ENCODE data around the gene STXBP3.
"Not testable (repeated sequence)": the region's sequence is repeated elsewhere in the genome, so short reads cannot be mapped to it uniquely, and the experiment has no call there.

The STXBP3 gene, protein sequence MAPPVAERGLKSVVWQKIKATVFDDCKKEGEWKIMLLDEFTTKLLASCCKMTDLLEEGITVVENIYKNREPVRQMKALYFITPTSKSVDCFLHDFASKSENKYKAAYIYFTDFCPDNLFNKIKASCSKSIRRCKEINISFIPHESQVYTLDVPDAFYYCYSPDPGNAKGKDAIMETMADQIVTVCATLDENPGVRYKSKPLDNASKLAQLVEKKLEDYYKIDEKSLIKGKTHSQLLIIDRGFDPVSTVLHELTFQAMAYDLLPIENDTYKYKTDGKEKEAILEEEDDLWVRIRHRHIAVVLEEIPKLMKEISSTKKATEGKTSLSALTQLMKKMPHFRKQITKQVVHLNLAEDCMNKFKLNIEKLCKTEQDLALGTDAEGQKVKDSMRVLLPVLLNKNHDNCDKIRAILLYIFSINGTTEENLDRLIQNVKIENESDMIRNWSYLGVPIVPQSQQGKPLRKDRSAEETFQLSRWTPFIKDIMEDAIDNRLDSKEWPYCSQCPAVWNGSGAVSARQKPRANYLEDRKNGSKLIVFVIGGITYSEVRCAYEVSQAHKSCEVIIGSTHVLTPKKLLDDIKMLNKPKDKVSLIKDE

DNA sequence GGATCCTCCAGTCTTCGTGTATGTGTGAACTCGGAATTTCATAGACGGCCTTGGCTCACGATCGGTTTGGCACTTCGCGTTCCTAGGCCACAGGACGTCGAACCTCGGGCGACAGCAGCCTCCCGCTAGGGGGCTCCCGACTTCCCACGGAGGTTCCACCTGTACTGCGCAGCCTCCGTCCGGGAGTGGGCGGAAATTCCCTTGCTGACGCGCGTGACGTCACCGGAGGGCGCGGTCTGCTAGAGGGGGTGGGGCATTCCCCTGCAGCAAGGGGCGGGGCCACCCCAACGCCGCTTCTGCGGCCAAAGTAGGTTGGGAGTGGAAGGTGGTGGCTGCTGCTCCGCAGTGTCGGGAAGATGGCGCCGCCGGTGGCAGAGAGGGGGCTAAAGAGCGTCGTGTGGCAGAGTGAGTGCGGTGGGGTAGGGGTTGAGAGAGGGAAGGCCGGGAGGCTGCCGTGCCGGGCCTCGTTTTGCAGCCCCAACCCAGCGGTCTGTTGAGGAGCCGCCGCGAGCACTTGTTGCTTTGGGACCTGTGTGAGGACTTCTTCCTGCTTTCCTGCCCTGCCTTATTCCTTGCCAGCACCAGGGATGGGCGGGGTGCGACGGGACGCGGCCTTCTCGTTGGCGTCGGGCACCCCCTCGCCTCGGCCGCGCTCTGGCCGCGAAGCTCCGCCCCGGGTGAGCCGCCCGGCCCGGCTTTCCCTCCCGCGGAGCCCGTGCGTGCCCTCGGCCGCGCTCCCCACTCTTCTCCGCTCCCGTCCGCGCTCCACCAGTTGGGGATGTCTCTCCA, at the start of gene STXBP3:
Gene STXBP3, plus strand, starts transcription at position 293 of the 789 bp plus-strand sequence. Its CDS starts 64 bp downstream, at position 357.
- in situ Hi-C loops (cut with MboI; ENCODE audit: low sequenced_read_pairs, unreplicated experiment): no loop called here
- TF ChIP-seq, protein P1, sequence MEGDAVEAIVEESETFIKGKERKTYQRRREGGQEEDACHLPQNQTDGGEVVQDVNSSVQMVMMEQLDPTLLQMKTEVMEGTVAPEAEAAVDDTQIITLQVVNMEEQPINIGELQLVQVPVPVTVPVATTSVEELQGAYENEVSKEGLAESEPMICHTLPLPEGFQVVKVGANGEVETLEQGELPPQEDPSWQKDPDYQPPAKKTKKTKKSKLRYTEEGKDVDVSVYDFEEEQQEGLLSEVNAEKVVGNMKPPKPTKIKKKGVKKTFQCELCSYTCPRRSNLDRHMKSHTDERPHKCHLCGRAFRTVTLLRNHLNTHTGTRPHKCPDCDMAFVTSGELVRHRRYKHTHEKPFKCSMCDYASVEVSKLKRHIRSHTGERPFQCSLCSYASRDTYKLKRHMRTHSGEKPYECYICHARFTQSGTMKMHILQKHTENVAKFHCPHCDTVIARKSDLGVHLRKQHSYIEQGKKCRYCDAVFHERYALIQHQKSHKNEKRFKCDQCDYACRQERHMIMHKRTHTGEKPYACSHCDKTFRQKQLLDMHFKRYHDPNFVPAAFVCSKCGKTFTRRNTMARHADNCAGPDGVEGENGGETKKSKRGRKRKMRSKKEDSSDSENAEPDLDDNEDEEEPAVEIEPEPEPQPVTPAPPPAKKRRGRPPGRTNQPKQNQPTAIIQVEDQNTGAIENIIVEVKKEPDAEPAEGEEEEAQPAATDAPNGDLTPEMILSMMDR (IDR thresholded peaks at IDR 0.05; ENCODE audit: borderline replicate concordance, control extremely low read depth, extremely low read depth, insufficient read depth, missing control alignments): peak; percentile 98
- peak; percentile 98 for DNase-seq (ENCODE audit: low spot score)

DNA sequence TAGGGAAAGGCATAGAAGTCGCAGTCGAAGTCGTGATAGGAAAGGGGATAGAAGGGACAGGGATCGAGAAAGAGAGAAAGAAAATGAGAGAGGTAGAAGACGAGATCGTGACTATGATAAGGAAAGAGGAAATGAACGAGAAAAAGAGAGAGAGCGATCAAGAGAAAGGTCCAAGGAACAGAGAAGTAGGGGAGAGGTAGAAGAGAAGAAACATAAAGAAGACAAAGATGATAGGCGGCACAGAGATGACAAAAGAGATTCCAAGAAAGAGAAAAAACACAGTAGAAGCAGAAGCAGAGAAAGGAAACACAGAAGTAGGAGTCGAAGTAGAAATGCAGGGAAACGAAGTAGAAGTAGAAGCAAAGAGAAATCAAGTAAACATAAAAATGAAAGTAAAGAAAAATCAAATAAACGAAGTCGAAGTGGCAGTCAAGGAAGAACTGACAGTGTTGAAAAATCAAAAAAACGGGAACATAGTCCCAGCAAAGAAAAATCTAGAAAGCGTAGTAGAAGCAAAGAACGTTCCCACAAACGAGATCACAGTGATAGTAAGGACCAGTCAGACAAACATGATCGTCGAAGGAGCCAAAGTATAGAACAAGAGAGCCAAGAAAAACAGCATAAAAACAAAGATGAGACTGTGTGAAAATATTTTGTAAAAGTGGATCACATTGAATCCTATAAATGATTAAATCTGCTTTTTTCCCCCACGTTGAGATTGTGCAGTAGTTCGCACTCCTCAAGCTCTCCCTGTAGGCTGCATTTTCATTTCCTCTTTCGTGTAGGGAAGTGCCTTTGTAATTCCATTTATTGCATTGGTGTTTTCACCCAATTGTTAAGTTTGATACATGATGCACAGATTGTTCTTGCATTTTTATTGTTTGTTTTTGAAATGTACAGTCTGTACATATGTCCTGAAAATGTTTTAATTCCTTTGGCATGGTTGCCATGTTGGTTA, 46.8 kb upstream of the STXBP3 start:
- no peak for DNase-seq (ENCODE audit: low spot score)
- in situ Hi-C loops (cut with MboI; ENCODE audit: low sequenced_read_pairs, unreplicated experiment): no loop called here
- TF ChIP-seq, protein P1 (IDR thresholded peaks at IDR 0.05; ENCODE audit: borderline replicate concordance, control extremely low read depth, extremely low read depth, insufficient read depth, missing control alignments): no peak

- TF ChIP-seq, protein P1 (IDR thresholded peaks at IDR 0.05; ENCODE audit: borderline replicate concordance, control extremely low read depth, extremely low read depth, insufficient read depth, missing control alignments): no peak
- in situ Hi-C loops (cut with MboI; ENCODE audit: low sequenced_read_pairs, unreplicated experiment): no loop called here
- DNase-seq (ENCODE audit: low spot score): no peak
Observed at GRCh38 chr1:108701176-108701849, 45.2 kb upstream of the STXBP3 start.

GRCh38 chr1:108702109-108702508, 44.4 kb upstream of the STXBP3 start:
- DNase-seq (ENCODE audit: low spot score); in situ Hi-C loops (cut with MboI; ENCODE audit: low sequenced_read_pairs, unreplicated experiment): not testable (repeated sequence)

- in situ Hi-C loops (cut with MboI; ENCODE audit: low sequenced_read_pairs, unreplicated experiment): no loop called here
- no peak for DNase-seq (ENCODE audit: low spot score)
- TF ChIP-seq, protein P1 (IDR thresholded peaks at IDR 0.05; ENCODE audit: borderline replicate concordance, control extremely low read depth, extremely low read depth, insufficient read depth, missing control alignments): no peak
Observed at GRCh38 chr1:108703939-108704338, 42.5 kb upstream of the STXBP3 start.

DNA sequence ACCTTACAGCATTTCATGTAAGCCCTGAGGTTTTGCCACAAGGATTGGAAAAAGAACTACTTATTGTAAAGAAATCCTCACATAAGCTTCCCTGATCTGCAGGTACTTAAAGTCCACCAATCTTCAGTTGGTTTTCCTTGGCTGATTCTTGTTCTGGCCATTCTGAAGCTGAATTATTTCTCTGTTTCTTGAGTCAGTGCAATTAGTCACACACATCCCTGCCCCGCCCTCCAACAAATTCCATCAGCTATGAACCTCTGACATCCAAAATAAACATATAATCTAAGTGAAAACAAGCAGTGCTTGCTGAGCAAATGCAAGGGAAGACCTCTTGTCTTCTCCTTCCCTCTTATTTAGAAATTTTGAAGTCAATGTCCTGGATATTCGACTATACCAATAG, 42.0 kb upstream of the STXBP3 start:
- TF ChIP-seq, protein P1 (IDR thresholded peaks at IDR 0.05; ENCODE audit: borderline replicate concordance, control extremely low read depth, extremely low read depth, insufficient read depth, missing control alignments): no peak
- in situ Hi-C loops (cut with MboI; ENCODE audit: low sequenced_read_pairs, unreplicated experiment): no loop called here
- DNase-seq (ENCODE audit: low spot score): no peak
